HG03460 (cell line): ENCODE results near the gene KRTDAP.

Experiments
- ATAC-seq: cut with Tn5 transposase; IDR thresholded peaks from one replicate; pipeline ENCODE4 v1.9.1; 2021; ENCODE audit not compliant: unreplicated experiment

Gene KRTDAP

GRCh38 chr19:35513628-35514281 is 23.5 kb upstream of the KRTDAP start, which contains the start of gene DMKN:
Gene DMKN (minus strand): TSS chr19:35513649. CDS start chr19:35513475, 174 bp downstream.
- ATAC-seq = no peak

- ATAC-seq = no peak
Measured at GRCh38 chr19:35512831-35513627, 22.8 kb upstream of the KRTDAP start.

GRCh38 chr19:35511337-35511736 is 21.1 kb upstream of the KRTDAP start:
- ATAC-seq = no peak

GRCh38 chr19:35510626-35510964 is 20.3 kb upstream of the KRTDAP start:
- ATAC-seq = no peak

GRCh38 chr19:35509861-35510625 is 19.8 kb upstream of the KRTDAP start:
- no peak for ATAC-seq

- ATAC-seq = no peak
Measured at GRCh38 chr19:35509018-35509652, 18.9 kb upstream of the KRTDAP start.

GRCh38 chr19:35508129-35508528 is 17.9 kb upstream of the KRTDAP start:
- ATAC-seq = no peak

GRCh38 chr19:35507561-35507960 is 17.3 kb upstream of the KRTDAP start:
- no peak for ATAC-seq

GRCh38 chr19:35506011-35506410 is 15.7 kb upstream of the KRTDAP start:
- no peak for ATAC-seq

- no peak for ATAC-seq
Measured at GRCh38 chr19:35502751-35503150, 12.5 kb upstream of the KRTDAP start.

GRCh38 chr19:35501684-35502083 is 11.4 kb upstream of the KRTDAP start:
- no peak for ATAC-seq

GRCh38 chr19:35500611-35501010 is 10.3 kb upstream of the KRTDAP start:
- no peak for ATAC-seq

- ATAC-seq = no peak
Measured at GRCh38 chr19:35498984-35499527, 8.8 kb upstream of the KRTDAP start.

- ATAC-seq = no peak
Measured at GRCh38 chr19:35498220-35498619, 8.0 kb upstream of the KRTDAP start.

- no peak for ATAC-seq
Measured at GRCh38 chr19:35497406-35497805, 7.1 kb upstream of the KRTDAP start.

- no peak for ATAC-seq
Measured at GRCh38 chr19:35495107-35496064, 5.1 kb upstream of the KRTDAP start.

GRCh38 chr19:35493971-35494370 is 3.7 kb upstream of the KRTDAP start:
- no peak for ATAC-seq

GRCh38 chr19:35491836-35492360 is 1.6 kb upstream of the KRTDAP start:
- ATAC-seq = no peak

GRCh38 chr19:35488677-35489076 is 1.6 kb downstream of the KRTDAP start:
- ATAC-seq = no peak
